ENCODE measurements around the gene IL13. TPM values are rescaled to one million over a fixed set of nuclear protein-coding genes. Genes with fewer than 3 reads are reported as not detected.

Gene IL13
- total RNA-seq, 1 experiment from 2014 or later = not detected

DNA sequence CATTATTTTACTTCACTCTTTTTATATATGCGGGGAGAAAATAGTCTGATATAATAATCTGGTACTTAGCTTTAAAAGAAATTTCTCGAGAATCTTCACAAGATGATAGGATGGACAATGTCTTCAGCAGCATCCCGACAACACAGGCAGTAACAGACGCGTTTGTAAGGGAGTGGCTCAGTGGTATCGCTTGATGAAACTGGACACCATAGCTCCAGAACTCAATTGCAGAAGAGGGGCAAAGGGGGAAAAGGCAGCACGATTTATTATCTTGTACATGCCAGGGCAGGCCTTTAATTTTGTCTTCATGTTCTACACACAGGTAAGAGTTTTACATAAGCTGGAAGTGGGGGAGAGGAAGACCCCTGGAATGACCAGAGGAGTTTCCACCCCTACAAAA lies 31.5 kb downstream of the IL13 start:
- no peaks in the 10 kb centered on the region for H3K79me1 ChIP-seq (ENCODE audit: insufficient read depth, low read depth, low read length, poor library complexity, severe bottlenecking)
- H3K27me3 Mint-ChIP-seq (ENCODE audit: low read depth) = no peaks in the 10 kb centered on the region
- no peaks in the 10 kb centered on the region for H4K20me1 ChIP-seq (ENCODE audit: control insufficient read depth, insufficient read depth, insufficient read length)
- H2AK5ac ChIP-seq (ENCODE audit: insufficient read length, low read length) = no peak overlapping the region
- no peak overlapping the region for H3K4ac ChIP-seq (ENCODE audit: low read depth, low read length)
- TF ChIP-seq, protein P1, sequence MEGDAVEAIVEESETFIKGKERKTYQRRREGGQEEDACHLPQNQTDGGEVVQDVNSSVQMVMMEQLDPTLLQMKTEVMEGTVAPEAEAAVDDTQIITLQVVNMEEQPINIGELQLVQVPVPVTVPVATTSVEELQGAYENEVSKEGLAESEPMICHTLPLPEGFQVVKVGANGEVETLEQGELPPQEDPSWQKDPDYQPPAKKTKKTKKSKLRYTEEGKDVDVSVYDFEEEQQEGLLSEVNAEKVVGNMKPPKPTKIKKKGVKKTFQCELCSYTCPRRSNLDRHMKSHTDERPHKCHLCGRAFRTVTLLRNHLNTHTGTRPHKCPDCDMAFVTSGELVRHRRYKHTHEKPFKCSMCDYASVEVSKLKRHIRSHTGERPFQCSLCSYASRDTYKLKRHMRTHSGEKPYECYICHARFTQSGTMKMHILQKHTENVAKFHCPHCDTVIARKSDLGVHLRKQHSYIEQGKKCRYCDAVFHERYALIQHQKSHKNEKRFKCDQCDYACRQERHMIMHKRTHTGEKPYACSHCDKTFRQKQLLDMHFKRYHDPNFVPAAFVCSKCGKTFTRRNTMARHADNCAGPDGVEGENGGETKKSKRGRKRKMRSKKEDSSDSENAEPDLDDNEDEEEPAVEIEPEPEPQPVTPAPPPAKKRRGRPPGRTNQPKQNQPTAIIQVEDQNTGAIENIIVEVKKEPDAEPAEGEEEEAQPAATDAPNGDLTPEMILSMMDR (conservative IDR thresholded peaks at IDR 0.05) = no peak
- H2BK15ac ChIP-seq (ENCODE audit: low read depth, low read length) = no peak overlapping the region
- no peak overlapping the region for H4K8ac ChIP-seq (replicated peaks; ENCODE audit: insufficient read length, low read depth, low read length)
- H3K23me2 ChIP-seq (ENCODE audit: insufficient read length, low read depth, low read length, poor library complexity, severe bottlenecking) = no peaks in the 10 kb centered on the region
- H4K91ac ChIP-seq (ENCODE audit: insufficient read length, low read depth, low read length) = no peak overlapping the region
- no peak overlapping the region for H3K18ac ChIP-seq (ENCODE audit: insufficient read length, low read depth, low read length)
- no peaks in the 10 kb centered on the region for H3K4me1 ChIP-seq (ENCODE audit: insufficient read depth, low read length)
- no CpG with 5 or more reads among the region's 7 CpGs for WGBS (ENCODE audit: extremely low coverage, insufficient read length, low lambda C conversion rate)
- no peaks in the 10 kb centered on the region for H3K27me3 ChIP-seq (ENCODE audit: insufficient read depth, low read length)
- no peak overlapping the region for H2BK5ac ChIP-seq (ENCODE audit: insufficient read length, low read length)
- no peak overlapping the region for H4K5ac ChIP-seq (ENCODE audit: insufficient read length, low read depth, low read length)
- no peak overlapping the region for H2AFZ ChIP-seq (ENCODE audit: low read length)
- DNase-seq = no peak
- H2BK120ac ChIP-seq (ENCODE audit: low read depth, low read length, poor library complexity, severe bottlenecking) = no peak overlapping the region
- no peak overlapping the region for H3K4me2 ChIP-seq (ENCODE audit: insufficient read depth, insufficient read length, low read length)
- no peak overlapping the region for H2BK12ac ChIP-seq (ENCODE audit: insufficient read length, low read depth, low read length)
- H3K14ac ChIP-seq (ENCODE audit: insufficient read depth, low read length) = no peak overlapping the region
- H3K9me3 ChIP-seq (ENCODE audit: control insufficient read depth, low read depth, low read length) = no peaks in the 10 kb centered on the region
- H3K27ac Mint-ChIP-seq = no peak overlapping the region
- H3K9me3 Mint-ChIP-seq = no peaks in the 10 kb centered on the region
- no peak overlapping the region for H3K4me3 Mint-ChIP-seq
- peaks cover 0 to 3% (median 0%) of the 10 kb centered on the region in 3 experiments; a peak in 2 of 7 replicates for H3K36me3 Mint-ChIP-seq (ENCODE audit: insufficient read depth in 1 of 3, low read depth in 3 of 3)
- H3T11ph ChIP-seq (ENCODE audit: low read length) = no peak overlapping the region
- no peak overlapping the region for H3K56ac ChIP-seq (ENCODE audit: insufficient read length, low read depth, low read length)
- no peak overlapping the region for H3K9ac ChIP-seq (ENCODE audit: extremely low read depth, insufficient read length, low read length)
- no peak overlapping the region for H3K23ac ChIP-seq (ENCODE audit: insufficient read length, low read depth, low read length)
- H3K27ac ChIP-seq (ENCODE audit: insufficient read length, low read depth, low read length) = no peak overlapping the region
- 0 out of 4 replicates have a peak, but pooled peaks cover 0 to 3% of the 10 kb centered on the region in 2 experiments for H3K4me1 Mint-ChIP-seq
- H2BK20ac ChIP-seq (ENCODE audit: low read depth, low read length, poor library complexity, severe bottlenecking) = no peak overlapping the region
- no peaks in the 10 kb centered on the region for H3K79me2 ChIP-seq (ENCODE audit: insufficient read depth, low read length)

Measured in H9 (cell line).